K562 (cell line): ENCODE measurements around the gene ARHGAP26. TPM values are rescaled to one million over a fixed set of nuclear protein-coding genes. Genes with fewer than 3 reads are reported as not detected.

Experiments used
- ATAC-seq: fragments of 200-7000 bp; cut with Tn5 transposase; 3 replicates; pipeline ENCODE4 v1.9.1; 2020; ENCODE audit warnings: moderate library complexity
- BruUV-seq: library from RNA; stranded (reverse); fragments of 400-500 nt; replicated peaks from 2 replicates; lab custom pipeline; 2021; lab: Mats Ljungman, UMichigan
- CTCF ChIA-PET: fragments of 300-600 bp; formaldehyde crosslinking; extraction: SDS; loops from one replicate; lab custom pipeline; 2021; ENCODE audit warnings: low intra/inter-chr PET ratio; lab: Yijun Ruan, JAX
- POLR2A ChIA-PET: fragments of 300-600, 350-650 bp; sonication (Branson Sonifier 250); formaldehyde crosslinking; extraction: SDS; loops from one replicate; lab custom pipeline; 2021; ENCODE audit warnings: antibody characterized with exemption, inconsistent platforms; lab: Yijun Ruan, JAX
- DNase-seq, 4 experiments: peaks; one replicate each; pipeline versions ENCODE4 v3.0.0 to v3.0.0-alpha.2; 2011 to 2018; ENCODE audit warnings: low spot score in 3 of 4, mixed read lengths in 3 of 4; ENCODE audit errors: extremely low read depth in 1 of 4
- FAIRE-seq: peaks from 2 replicates; lab custom pipeline; 2011; peaks lifted over from hg19 to GRCh38; lab: Jason Lieb, UNC
- H2AFZ ChIP-seq: 2 replicates; pipeline ENCODE4 v1.6.0; 2011; ENCODE audit warnings: low read depth, low read length, control low read depth, inconsistent platforms
- H3K27ac ChIP-seq: fragments of 200-600 bp; 3 replicates; pipeline ENCODE4 v1.8.0; 2011; ENCODE audit warnings: low read depth, mild to moderate bottlenecking, control low read depth, inconsistent platforms, low read length, moderate library complexity, mixed read lengths; ENCODE audit errors: extremely low read depth
- H3K27me3 ChIP-seq, 2 experiments: fragments of 300-600 bp in 1 of 2; 2 replicates in 1 of 2; 3 replicates in 1 of 2; pipeline versions ENCODE4 v1.6.0 to v1.8.0; 2011; ENCODE audit warnings: inconsistent platforms in 2 of 2, low read length in 2 of 2, mild to moderate bottlenecking in 1 of 2, mixed read lengths in 1 of 2, moderate library complexity in 1 of 2; ENCODE audit not compliant: control insufficient read depth in 2 of 2, insufficient read depth in 2 of 2
- H3K36me3 ChIP-seq: fragments of 300-600 bp; 3 replicates; pipeline ENCODE4 v1.8.0; 2011; ENCODE audit warnings: mild to moderate bottlenecking, low read length, inconsistent platforms; ENCODE audit not compliant: control insufficient read depth, insufficient read depth
- H3K4me1 ChIP-seq, 2 experiments: fragments of 200-600 bp in 1 of 2; replicated peaks in 1 of 2; 2 replicates in 1 of 2; 3 replicates in 1 of 2; pipeline versions ENCODE4 v1.5.1 to v1.8.0; 2011; ENCODE audit warnings: inconsistent platforms in 2 of 2, low read length in 2 of 2, mild to moderate bottlenecking in 1 of 2, mixed read lengths in 1 of 2, moderate library complexity in 1 of 2; ENCODE audit not compliant: control insufficient read depth in 2 of 2, insufficient read depth in 2 of 2
- H3K4me2 ChIP-seq: 2 replicates; pipeline ENCODE4 v1.6.1; 2011; ENCODE audit warnings: low read length, control low read depth, inconsistent platforms, mixed read lengths; ENCODE audit not compliant: insufficient read depth
- H3K4me3 ChIP-seq: fragments of 200-600 bp; sonication (generic), shearing (Covaris generic); 2 replicates; pipeline ENCODE4 v1.5.1; 2016; ENCODE audit warnings: control low read depth, inconsistent platforms
- H3K79me2 ChIP-seq: fragments of 200-600 bp; 3 replicates; pipeline ENCODE4 v1.8.0; 2011; ENCODE audit warnings: low read length, inconsistent platforms; ENCODE audit not compliant: control insufficient read depth, insufficient read depth
- H3K9ac ChIP-seq, 2 experiments: 2 replicates each; pipeline versions ENCODE4 v1.6.0 to v1.6.1; 2011; ENCODE audit warnings: low read depth in 2 of 2, low read length in 2 of 2, control low read depth in 1 of 2, inconsistent platforms in 1 of 2, mild to moderate bottlenecking in 1 of 2, mixed read lengths in 1 of 2; ENCODE audit not compliant: insufficient read depth in 1 of 2
- H3K9me1 ChIP-seq: one replicate; pipeline ENCODE4 v1.6.0; 2011; ENCODE audit warnings: inconsistent platforms, mild to moderate bottlenecking, low read length, moderate library complexity; ENCODE audit not compliant: control insufficient read depth, insufficient read depth
- H3K9me3 ChIP-seq: replicated peaks from 2 replicates; pipeline ENCODE4 v1.5.1; 2011; ENCODE audit warnings: low read depth, low read length, inconsistent platforms; ENCODE audit not compliant: control insufficient read depth, insufficient read depth
- H4K20me1 ChIP-seq: replicated peaks from 2 replicates; pipeline ENCODE4 v1.6.1; 2011; ENCODE audit warnings: low read length, inconsistent platforms, mixed read lengths; ENCODE audit not compliant: control insufficient read depth, insufficient read depth
- ARID1B ChIP-seq: fragments of 450-650 bp; IDR thresholded peaks from 2 replicates; pipeline ENCODE4 v1.6.1; 2016; ENCODE audit warnings: antibody characterized with exemption, mild to moderate bottlenecking, inconsistent platforms
- ATF3 ChIP-seq, 2 experiments: fragments of 450-650 bp in 1 of 2; sonication (generic) in 1 of 2; formaldehyde crosslinking in 1 of 2; IDR thresholded peaks in 1 of 2; conservative IDR thresholded peaks in 1 of 2; 2 replicates each; pipeline versions ENCODE4 v1.6.1 to v1.8.1; 2016 to 2023; ENCODE audit warnings: mild to moderate bottlenecking in 2 of 2, moderate library complexity in 2 of 2, inconsistent platforms in 1 of 2, missing genetic modification reagents in 1 of 2
- DACH1 ChIP-seq: fragments of 450-650 bp; IDR thresholded peaks from 2 replicates; pipeline ENCODE4 v1.6.1; 2018; ENCODE audit not compliant: partially characterized antibody
- E2F8 ChIP-seq: fragments of 450-650 bp; IDR thresholded peaks from 2 replicates; pipeline ENCODE4 v1.7.1; 2018; ENCODE audit warnings: mild to moderate bottlenecking, low read depth; ENCODE audit not compliant: partially characterized antibody
- FOSL1 ChIP-seq: fragments of 200-800 bp; sonication (Bioruptor generic); conservative IDR thresholded peaks from 2 replicates; pipeline ENCODE4 v1.6.1; 2016; ENCODE audit warnings: missing genetic modification characterization, missing compliant biosample characterization
- NFE2 ChIP-seq: IDR thresholded peaks from 2 replicates; pipeline ENCODE4 v1.6.1; 2014; ENCODE audit warnings: antibody characterized with exemption, low read depth
- PKNOX1 ChIP-seq: fragments of 450-650 bp; IDR thresholded peaks from 2 replicates; pipeline ENCODE4 v1.6.1; 2016
- SAP30 ChIP-seq: fragments of 200-600 bp; sonication (generic); IDR thresholded peaks from 2 replicates; pipeline ENCODE4 v1.6.1; 2012; ENCODE audit warnings: borderline replicate concordance, low read depth, mild to moderate bottlenecking, moderate library complexity, low read length, control low read depth, inconsistent platforms; ENCODE audit not compliant: insufficient read depth, poor library complexity, severe bottlenecking
- WGBS: fragments of 100-300 bp; shearing (Covaris generic); methylation state at CpG from one replicate; pipeline ENCODE4 v1.1.6; 2016; ENCODE audit warnings: low coverage, mixed read lengths; ENCODE audit not compliant: insufficient coverage; ENCODE audit errors: missing lambda C conversion rate; 5-methylcytosine and 5-hydroxymethylcytosine counted together
- in situ Hi-C: fragments of 300-500 bp; cut with MboI; formaldehyde crosslinking; loops from 4 replicates; pipeline ENCODE4 v1.15.0; 2018; ENCODE audit warnings: inconsistent platforms, mixed read lengths
- intact Hi-C: fragments of 100-400 bp; cut with micrococcal nuclease; formaldehyde crosslinking; loops from 2 replicates; pipeline ENCODE4 v1.14.2; 2022
- polyA plus RNA-seq, 8 experiments: library from polyadenylated mRNA; depleted of rRNA in 4 of 8; stranded (reverse) in 5 of 8; unstranded in 3 of 8; fragments of >200 nt; fragmentation: Nextera tagmentation in 2 of 8; fragmentation: Illumina TruSeq in 1 of 8; extraction: Ambion mirVana in 2 of 8; extraction: Trizol in 1 of 8; gene quantifications; 2 replicates each; pipeline versions ENCODE4 v1.2.1 to v1.2.3, GENCODE V29; 2011 to 2014; ENCODE audit warnings: inconsistent platforms in 1 of 8, missing spikeins in 1 of 8
- total RNA-seq, 7 experiments: library from RNA; depleted of rRNA in 6 of 7; stranded (reverse); fragments of >200 nt in 6 of 7; fragmentation: Illumina TruSeq in 2 of 7; extraction: Trizol in 2 of 7; gene quantifications; 2 replicates each; pipeline versions ENCODE4 v1.2.1 to v1.2.3, GENCODE V29; 2011 to 2021; ENCODE audit warnings: low replicate concordance in 1 of 7
- TF ChIP-seq, protein P1 (sequence below): sonication (generic); IDR thresholded peaks from 2 replicates; pipeline ENCODE4 v1.6.1; 2016

Gene ARHGAP26
- total and polyA plus RNA-seq, 9 of the 15 experiments (the other 6 are each of a cell fraction or from before 2014, with no cell fraction given) = 0.13 to 1.1 (median 0.55) TPM

GRCh38 chr5:143258559-143259253, 488.5 kb downstream of the ARHGAP26 start:
- no TSS peak for BruUV-seq
- no peak overlapping the region for H3K27ac ChIP-seq
- ATAC-seq (peak; percentile 45), FAIRE-seq (no peak), DNase-seq (no peak)
- H3K9me3 ChIP-seq = no peaks in the 10 kb centered on the region
- CTCF ChIA-PET = no interaction called here
- no peaks in the 10 kb centered on the region for H3K27me3 ChIP-seq
- H4K20me1 ChIP-seq = no peaks in the 10 kb centered on the region
- no peak overlapping the region for H3K4me2 ChIP-seq
- no peak overlapping the region for H3K9ac ChIP-seq
- no peaks in the 10 kb centered on the region for H3K9me1 ChIP-seq
- no peaks in the 10 kb centered on the region for H3K36me3 ChIP-seq
- 68% methylated on average over 10 of the region's 12 CpGs for WGBS
- in situ Hi-C loops (no loop called here), intact Hi-C loops (no loop called here)
- H2AFZ ChIP-seq = peak overlapping the region; percentile 17; the same call in 1 of the 2 replicates
- no peak overlapping the region for H3K4me3 ChIP-seq
- no peak for TF ChIP-seq E2F8
- TF ChIP-seq SAP30 = no peak
- TF ChIP-seq DACH1 = peak; percentile 70
- TF ChIP-seq NFE2 = peak; percentile 31; the same call in 1 of the 2 replicates
- peak; percentile 73 for TF ChIP-seq FOSL1 (tag)
- TF ChIP-seq, protein P1, sequence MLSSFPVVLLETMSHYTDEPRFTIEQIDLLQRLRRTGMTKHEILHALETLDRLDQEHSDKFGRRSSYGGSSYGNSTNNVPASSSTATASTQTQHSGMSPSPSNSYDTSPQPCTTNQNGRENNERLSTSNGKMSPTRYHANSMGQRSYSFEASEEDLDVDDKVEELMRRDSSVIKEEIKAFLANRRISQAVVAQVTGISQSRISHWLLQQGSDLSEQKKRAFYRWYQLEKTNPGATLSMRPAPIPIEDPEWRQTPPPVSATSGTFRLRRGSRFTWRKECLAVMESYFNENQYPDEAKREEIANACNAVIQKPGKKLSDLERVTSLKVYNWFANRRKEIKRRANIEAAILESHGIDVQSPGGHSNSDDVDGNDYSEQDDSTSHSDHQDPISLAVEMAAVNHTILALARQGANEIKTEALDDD = 0 out of 2 replicates have a peak, but pooled peaks have one; percentile 30
- TF ChIP-seq PKNOX1 = peak; percentile 75
- 0 out of 2 replicates have a peak, but pooled peaks have one; percentile 8 for TF ChIP-seq ARID1B
- peak; percentile 38; the same call in 1 of the 2 replicates for TF ChIP-seq ATF3 (IDR thresholded peaks at IDR 0.05)
- no peak for TF ChIP-seq ATF3 (CRISPR knock-in tag; conservative IDR thresholded peaks at IDR 0.05)
- H3K79me2 ChIP-seq = no peaks in the 10 kb centered on the region
- POLR2A ChIA-PET = interaction anchor here (1.2 kb wide), 1 partner anchor 9 kb away, joined by 6 read pairs; no protein-coding TSS in a partner anchor
- peaks cover 0 to 10% of the 10 kb centered on the region in 2 experiments; a peak in 2 of 5 replicates for H3K4me1 ChIP-seq
